ENCODE data around the gene CCNL1.

DNA sequence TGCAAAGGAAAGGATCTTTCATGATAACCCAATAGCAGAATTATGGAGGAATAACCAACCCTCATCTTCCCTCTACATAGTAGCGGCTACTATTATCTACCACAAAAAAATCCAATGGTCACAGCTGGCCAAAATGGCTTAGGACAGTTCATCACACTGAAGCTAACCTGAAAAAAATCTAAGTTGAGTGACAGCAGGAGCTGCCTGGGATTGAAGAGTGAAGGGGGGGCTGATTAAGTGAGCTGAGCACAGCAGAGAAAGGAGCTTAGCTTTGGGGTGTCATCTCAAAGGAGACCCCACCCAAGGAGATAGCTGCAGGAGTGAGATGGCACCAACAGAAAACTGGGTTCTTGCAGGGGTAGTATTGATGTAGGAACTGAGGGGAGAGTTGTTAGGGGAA is 33.6 kb downstream of the CCNL1 start:
- TF ChIP-seq EZH2 (optimal IDR thresholded peaks at IDR 0.05; ENCODE audit: low read depth, low read length): no peak
- TF ChIP-seq CTCF (IDR thresholded peaks at IDR 0.05; ENCODE audit: low read length): no peak
- TF ChIP-seq EZH2phosphoT487 (IDR thresholded peaks at IDR 0.05; ENCODE audit: low read length): no peak
